ENCODE results near the gene HPSE2.

The HPSE2 gene

DNA sequence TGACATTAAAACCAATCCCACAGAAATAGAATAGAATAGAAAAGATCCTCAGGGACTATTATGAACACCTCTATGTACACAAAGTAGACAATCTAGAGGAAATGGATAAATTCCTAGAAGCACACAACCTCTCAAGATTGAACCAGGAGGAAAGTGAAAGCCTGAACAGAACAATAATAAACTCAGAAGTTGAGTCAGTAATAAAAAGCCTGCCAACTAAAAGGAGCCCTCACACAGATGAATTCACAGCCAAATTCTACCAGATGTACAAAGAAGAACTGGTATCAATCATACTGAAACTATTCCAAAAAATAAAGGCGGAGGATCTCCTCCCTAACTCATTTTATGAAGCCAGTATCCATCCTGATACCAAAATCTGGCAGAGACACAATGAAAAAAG is 568.6 kb downstream of the HPSE2 start:
- DNase-seq, result no peak

DNA sequence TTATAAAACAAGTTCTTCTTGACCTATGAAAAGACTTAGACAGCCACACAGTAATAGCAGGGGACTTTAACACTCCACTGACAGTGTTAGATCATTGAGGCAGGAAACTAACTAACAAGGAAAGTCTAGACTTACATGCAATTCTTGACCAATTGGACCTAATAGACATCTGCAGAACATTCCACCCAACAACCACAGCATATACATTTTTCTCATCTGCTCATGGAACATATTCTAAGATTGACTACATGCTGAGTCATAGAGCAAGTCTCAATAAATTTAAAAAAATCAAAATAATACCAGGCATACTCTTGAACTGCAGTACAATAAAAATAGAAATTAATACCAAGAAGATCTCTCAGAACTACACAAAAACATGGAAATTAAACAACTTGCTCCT is 569.4 kb downstream of the HPSE2 start:
- no peak for DNase-seq

DNA sequence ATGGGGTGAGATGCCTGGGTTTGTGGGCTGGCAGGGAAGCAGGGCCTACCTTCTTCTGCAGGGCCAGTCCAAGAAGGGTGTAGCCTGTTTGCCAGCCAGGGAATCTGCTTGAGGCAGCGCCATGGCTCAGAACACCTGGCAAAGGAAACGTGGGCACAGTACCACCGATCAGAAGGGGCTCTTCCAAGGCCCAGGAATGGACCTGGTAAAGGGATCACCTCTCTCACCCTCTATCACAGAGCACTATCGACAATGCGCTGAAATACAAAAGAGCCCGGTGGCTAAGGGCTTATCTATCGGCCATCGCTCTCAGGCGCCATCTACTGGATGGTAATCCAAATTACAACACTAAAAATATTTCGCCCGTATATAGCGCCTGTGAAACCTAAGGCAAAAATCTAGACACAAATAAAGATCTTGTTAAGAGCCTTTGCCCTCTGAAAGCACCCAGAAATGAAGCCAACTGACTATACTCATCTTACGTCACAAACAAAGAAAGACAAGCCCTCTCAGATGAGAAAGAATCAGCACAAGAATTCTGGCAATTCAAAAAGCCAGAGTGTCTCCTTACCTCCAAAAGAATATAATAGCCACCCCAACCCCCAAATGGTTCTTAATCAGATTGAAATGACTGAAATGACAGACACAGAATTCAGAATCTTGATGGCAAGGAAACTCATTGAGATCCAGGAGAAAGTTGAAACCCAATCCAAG is 571.2 kb downstream of the HPSE2 start:
- peak; percentile 30 to 49 for DNase-seq

DNA sequence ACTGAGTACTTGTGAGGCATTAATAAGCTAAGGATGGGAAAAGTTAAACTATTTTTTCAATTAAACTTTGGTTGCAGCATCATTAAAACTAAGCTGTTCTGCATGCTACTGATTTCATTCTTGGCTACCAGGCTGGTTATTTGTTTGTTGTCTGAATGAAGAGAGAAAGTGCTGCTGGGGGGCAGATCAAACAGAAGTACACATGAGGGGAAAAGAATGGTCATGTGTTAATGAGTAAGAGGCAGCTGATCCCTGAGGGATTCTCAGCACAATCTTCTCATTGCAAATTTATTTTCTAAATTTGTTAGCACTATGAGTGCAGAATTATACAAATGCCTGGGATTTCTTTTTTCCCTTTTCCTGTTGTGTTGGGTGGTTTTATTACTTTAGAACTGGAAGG is 575.7 kb downstream of the HPSE2 start:
- no peak for DNase-seq

DNA sequence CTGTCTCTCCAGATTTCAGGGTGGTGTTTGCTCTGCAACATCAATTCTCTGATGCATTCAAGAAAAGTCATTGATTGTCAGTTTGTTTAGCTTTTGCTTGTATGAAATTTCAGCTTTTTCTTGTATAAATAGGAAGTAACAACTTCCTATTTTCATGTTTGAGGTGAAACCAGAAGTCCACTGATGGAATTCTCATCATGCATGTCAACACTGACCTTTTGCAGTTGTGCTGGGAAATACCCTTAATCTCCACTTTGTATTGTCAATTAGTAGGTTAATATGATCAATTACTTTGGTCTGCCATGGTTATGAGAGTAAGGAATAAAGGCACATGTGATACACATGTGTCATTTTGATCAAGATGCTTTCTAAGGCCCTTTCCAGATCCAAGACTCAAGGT is 580.2 kb downstream of the HPSE2 start:
- DNase-seq, result no peak

DNA sequence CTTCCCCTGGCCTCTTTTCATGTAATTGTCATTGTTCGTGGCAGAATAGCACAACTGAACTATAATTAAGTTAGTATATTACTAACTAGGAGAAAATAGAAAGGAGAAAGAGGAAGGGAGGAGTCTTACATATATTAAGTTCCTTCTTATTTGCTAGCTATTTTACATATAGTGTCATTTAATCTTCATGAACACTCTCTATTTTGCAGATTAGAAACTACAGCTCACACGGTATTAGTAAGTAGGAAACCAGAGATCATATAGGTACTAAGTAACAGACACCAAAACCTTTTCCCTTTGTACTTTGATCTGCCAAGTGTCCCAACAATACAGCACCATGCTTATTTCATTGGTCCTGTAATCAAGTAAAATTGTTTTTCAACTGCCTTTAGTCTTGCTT is 586.5 kb downstream of the HPSE2 start:
- DNase-seq, result no peak

DNA sequence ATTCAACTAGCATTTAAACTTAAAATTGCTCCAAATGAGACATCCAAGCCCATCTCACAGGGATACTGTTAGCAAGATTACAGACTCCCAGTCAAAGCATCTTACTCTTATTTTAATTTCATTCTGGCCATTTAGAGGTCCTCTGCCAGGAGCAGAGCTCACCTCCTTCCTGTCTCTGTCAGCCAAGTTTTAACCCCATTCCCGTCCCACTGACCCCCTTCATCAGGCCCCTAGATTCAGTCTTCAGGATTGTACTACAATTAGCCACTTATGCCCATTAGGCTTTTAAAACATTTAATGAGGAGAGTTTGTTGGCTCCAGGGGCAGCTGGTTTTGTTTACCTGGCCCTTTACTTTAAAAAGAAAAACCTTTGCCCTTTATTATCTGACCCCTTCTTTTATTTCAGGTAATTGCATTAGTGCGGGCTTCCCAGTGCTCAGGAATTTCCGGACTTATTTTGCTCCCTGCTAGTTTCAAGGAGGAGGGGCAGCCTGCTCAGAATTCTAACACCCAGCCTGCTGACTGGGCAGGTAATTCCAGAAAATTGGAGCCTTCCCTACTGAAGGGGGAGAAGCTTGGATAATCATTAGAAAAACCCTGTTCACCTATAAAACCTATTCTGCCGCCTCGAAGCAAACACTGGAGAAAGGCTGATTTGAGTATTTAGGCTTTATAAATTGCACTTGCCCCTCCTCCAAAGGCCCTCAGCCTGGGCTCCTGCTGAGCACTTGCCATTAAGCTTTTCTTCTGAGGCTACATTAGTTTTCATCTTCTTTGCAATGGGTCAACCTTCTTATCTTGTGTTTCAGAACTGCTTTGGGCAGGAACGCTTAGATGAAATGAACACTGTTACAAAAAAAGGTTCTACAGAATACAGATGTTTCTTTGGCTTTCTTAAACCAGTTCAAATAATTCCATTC is 588.4 kb downstream of the HPSE2 start:
- DNase-seq, result no peak

DNA sequence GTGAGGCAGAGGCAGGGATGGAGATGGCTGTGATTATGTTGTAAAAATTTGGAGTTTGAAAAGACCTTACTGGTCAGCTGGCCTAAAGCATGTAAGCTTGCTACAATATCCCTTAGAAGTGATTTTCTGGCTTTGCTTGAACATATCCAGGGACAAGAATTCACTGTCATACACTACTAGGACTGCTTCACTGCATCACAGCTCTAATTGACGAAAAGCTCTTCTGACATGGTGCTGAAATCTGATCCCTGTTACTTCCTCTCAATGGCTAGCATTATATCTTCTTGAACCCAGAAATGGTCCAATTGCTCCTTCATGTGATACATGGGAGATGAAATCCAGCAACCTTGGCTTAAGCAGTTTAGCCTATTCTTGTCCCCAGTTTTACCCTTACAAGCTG is 591.2 kb downstream of the HPSE2 start:
- no peak for DNase-seq

DNA sequence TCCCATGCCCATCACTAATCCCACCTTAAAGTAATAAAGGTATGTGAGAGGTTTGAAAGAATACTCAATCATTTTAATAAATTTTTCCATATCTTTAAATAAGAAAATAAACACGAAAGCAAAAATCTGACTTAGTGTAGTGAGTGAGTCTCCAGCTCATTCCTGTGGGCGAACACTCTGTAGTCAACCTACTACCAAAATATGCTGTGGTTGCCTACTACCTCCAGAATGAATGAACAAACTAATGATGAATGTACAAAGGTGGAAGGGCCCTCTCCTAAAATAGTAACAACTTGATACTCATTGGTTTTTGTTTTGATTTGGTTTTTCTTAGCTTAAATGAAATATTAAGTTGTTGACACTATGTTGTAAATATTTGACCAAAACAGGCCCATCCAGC is 593.4 kb downstream of the HPSE2 start:
- no peak for DNase-seq

DNA sequence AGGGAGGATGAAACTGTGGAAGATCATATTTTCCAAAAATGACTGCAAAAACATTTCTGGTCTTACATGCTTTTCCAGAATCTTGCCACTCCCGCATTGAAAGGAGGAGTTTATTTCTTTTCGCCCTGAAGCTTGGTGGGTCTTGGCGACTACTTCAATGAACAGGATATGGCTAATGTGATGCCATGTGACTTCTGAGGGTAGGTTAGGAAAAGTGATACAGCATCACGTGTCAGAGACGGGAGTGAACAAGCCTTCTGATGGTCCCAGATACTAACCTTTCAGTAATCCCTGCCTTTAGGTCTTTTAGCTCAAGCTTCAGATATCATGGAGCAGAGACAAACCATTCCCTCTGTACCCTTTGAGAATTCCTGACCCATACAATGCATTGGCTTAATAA is 596.7 kb downstream of the HPSE2 start:
- no peak for DNase-seq

DNA sequence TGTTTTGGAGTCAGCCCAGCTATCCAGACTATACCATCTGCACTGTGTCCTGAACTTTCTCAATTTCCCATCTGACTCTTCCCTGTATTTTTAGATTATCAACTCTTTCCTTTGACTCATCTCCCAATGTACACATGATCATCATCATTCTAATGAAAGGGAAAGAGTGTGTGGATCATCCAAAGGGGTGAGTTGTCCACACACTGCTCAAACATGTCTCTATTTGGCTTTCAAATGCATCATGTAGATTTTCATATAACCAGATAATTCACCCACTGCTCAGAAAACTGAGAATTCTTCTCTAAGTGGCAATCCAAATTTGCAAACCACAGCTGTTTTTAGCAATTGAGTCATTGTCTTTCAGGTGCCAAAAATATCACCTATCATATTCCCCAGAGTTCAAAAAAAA is 598.7 kb downstream of the HPSE2 start:
- no peak for DNase-seq

DNA sequence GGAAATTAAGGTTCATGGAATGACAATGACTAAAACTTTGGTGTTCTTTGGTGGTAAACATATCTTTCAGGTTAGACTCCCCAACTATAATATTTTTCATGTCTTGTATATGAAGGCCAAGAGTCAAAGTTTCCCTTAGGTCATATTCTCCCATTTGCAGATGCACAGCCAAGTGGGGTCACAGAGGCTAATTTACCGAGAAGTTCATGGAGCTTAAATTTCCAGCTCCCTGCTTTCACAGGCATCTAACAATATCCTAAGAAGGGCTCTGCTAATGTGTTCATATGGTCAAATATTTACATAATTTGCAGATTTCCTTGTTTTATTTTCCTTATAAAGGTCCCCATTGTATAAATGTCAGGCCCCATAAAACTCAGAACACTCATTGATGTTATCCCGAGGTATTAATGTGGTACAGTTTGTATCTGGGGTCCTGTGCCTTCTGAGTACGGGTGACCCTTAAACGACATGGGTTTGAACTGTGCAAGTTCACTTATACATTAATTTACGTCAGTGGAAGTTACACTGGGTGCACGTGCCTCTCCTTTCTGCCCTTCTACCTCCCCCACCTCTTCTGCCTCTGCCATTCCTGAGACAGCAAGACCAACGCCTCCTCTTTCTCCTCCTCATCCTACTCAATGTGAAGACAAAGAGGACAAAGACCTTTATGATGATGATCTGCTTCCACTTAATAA is 603.0 kb downstream of the HPSE2 start:
- DNase-seq, result no peak

DNA sequence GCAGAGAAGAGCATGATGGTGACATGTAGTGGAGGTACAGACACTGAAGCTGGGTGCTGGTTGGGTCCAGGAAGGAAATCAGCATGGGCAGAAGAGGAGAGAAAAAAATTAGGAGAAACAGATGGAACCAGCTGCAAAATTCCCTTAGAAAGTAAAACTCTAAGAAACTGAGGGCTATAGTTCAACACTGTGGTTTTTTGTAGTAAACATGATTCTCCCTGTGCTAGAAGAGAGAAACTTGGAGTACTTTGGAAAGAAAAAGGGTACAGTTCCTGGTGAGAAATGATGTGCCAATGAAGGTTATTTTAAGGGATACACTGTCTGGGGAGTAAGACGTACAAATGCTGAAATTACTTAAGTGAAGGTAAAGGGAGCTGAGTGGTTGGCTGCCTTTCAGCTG is 607.4 kb downstream of the HPSE2 start:
- DNase-seq, result no peak

DNA sequence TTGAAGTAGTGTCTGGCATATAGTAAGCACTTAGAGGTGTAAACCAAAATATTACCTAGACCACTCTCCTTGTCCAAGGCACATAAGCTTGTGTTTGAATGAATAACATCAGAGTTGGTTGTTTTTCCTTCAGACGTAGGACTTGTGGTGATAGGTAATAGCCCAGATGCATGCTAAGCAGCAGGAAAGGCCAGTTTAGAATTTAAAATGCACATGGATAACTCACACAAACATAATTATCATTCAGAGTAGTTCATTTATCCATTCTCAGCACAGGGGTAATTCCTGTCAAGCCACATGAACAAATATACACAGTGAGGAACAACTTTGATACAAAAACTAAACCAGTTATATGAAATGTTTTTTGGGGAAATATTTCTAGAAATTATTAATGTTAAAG is 607.9 kb downstream of the HPSE2 start:
- DNase-seq, result no peak

DNA sequence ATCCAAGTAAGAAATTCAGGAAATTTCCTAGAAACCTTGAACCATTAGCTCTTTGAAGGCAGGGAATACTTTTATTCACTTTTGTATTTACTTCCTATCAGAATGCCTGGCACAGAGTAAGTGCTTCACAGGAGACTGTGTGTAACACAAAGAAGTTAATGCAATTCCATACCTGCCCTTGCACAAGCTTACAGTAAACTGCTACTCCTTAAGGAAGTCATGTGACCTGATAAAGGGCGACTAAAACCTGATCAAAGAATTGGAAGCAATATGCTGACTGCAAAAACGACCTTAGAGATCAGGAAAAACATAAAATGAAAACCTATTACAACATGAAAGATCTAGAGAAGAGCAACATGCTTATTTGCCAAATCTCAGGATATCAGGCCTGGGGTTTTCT is 610.7 kb downstream of the HPSE2 start:
- no peak for DNase-seq

DNA sequence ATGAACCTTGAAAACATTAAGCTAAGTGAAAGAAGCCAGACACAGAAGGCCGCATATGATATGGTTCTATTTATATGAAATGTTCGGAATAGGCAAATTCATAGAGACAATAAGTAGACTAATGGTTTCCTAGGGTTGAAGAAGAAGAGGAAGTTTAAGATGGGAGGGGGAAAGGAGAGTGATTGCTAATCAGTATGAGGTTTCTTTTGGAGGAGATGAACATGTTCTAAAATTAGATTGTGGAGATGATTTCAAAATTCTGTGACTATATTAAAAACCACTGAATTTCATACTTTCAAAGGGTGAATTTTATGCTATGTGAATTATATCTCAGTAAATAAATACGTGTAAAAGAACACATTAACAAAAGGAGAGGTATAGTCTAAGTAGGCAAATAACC is 612.5 kb downstream of the HPSE2 start:
- no peak for DNase-seq

DNA sequence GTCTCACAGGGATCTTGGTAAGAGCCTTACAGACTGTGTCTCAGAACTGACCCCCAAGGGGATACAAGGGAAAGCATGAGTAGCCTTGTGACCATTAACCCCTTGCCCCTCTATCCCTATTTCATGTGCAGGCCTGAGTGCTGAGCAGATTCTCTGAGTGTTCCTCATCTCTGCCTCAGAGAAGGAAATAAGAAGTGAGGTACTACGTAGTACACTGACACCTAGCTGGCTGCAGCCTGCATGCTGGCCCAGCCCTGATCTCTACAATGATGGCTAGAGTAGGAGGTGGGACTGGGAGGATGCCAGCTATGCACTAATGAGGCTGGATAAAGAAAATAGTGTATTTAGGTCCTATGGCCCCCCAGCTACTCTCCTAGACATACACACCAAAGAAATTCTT is 614.0 kb downstream of the HPSE2 start:
- no peak for DNase-seq

DNA sequence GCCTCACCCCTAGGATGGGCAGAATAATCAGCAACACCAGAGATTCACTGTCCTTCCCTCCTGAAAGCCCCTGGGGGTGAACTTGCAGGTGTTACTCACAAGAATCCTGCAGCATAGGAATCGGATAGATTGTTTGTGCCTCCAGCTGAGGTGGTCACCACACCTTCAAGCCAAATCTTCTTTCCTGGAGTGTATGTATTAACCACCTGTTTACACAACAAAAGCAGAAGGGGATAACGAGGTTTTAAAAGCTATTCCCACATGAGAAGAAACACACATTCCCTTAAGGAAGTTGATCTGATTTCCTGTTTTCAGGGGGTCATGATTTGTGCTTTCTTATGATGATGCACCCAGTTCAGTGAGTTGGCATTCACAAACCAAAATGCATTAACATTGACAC is 615.1 kb downstream of the HPSE2 start:
- DNase-seq, result no peak

DNA sequence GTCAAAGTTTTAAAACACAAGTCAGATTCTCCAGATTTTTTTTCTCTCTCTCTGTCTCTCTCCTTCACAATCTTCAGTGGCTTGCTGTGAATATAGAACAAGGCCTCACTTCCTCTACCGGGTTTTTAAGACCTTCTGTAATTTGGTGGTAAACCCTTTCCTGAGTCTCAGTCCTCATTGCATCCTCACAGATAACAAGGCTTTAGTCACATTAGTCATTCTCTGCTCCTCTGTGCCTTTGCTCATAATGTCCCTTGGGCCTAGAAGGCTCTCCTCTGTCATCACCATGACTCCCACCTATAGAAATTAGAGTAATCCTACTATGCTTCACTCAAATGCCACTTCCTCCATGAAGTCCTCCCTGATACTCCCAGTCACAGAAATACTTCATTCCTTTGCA is 616.2 kb downstream of the HPSE2 start:
- DNase-seq, result peak in 1 of 2 donors; percentile 2

DNA sequence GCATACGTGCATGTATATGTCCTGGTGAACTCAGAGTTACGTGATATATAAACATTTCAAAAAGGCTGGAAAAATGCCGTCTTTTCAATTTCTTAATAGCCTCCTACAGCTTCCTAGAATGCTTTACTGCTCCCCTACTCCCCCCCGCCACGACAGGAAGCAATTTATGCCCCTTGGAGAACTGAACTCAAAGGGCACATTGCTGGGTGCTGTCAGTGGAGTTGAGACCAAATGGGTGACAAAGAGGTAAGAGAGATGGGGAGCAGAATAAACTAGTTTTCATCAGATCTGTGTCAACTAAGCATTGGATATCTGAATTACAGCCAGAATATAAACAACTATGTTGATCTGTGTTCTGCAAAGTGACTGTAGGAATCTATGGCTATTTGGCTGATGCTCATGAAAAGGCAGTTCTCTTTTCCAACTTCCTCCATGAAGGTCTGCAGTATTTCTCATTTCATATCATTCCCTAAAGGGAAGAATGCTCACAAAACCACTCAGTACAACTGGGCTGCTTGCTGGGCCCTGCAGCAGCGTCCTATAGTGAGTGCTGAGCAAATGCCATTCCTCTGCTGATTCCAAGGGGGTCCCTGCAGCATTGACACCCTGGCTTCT is 617.6 kb downstream of the HPSE2 start:
- DNase-seq, result no peak

DNA sequence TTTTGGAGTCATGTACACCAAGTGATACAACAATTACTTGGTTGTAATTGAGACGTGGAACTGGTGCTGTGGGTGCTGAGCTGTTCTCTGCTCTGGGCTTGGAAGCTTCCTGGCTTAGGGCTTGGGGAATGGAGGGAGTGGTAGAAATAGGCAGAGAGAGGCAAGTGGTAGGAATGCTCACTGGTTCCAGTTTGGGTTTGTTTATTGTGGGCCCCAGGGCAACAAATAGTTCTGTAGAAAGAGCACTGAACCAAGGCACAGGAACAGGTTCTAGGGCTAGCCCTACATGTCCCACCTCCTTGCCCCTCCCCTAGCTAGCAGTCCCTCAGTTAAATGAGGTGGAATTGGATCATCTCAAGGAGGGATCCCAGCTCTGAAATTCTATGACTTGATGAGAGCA is 622.2 kb downstream of the HPSE2 start:
- no peak for DNase-seq

DNA sequence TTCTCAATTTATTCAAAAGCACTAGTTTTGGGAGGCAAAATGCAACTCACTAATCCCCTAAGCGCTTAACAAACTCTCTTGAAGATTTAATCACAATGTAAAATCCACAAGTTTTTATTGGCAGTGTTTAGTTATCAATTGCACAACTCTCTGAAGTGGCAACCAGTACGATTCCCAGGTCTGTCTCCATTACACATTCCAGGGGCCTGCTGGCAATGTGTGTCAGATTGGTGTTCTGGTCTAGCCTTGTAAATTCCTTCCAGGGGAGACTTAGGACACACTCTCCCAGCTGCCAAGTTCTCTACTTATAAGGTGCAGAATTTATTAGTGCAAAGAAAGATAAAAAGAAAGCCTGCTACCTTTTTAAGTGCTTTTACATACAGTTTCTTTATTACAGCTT is 624.2 kb downstream of the HPSE2 start:
- DNase-seq, result no peak

DNA sequence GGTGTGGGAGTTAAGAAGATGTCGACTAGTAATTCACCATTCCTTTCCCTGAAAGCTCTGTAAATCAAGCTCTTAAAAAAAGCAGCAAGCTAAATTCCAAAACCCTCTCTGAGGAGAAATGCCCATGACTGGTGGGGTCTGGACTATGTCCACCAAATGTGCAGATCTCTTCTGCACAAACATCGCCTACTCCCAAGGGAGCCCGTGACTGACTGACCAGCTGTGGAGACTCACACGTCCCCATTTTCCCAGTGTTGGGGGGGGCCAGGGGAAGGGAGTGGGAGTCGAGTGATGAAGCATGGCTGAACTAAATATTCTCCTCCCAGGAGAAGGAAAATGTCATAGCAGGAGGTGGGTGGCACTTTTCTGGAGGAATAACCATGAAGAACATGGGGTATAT is 624.8 kb downstream of the HPSE2 start:
- no peak for DNase-seq

Measured in CD4-positive, alpha-beta T cell treated with Interleukin-4 for 1 hour (primary cell).